Measurements from ENCODE around the gene SNUPN. TPM values are rescaled to one million over a fixed set of nuclear protein-coding genes. Genes with fewer than 3 reads are reported as not detected.
A peak's percentile ranks its signal among the peaks of the same experiment; 100 is the strongest.

Gene SNUPN
- total RNA-seq, 4 donors from 2014 or later = 14.2 to 18.3 (median 15.9) TPM

- peaks cover 28 to 30% of the 10 kb centered on the region in 2 donors for H3K4me1 ChIP-seq
- intact Hi-C loops (cut with DNase I; ENCODE audit: low total_unique reads) (no loop called here), in situ Hi-C loops (cut with MboI; ENCODE audit: low sequenced_read_pairs in 4 of 4) (loop anchor here in 2 of 4 donors (25.0 kb wide), 1 partner anchor 279 kb away; the partner anchor contains the start of gene MAN2C1 (in 2 of the 2))
- no peaks in the 10 kb centered on the region for H3K27me3 ChIP-seq
- ATAC-seq (no peak), DNase-seq (no peak)
- H3K4me3 ChIP-seq = no peak overlapping the region
- TF ChIP-seq POLR2A (IDR thresholded peaks at IDR 0.05) (no peak), CTCF (IDR thresholded peaks at IDR 0.05 in 4 of 5, conservative IDR thresholded peaks at IDR 0.05 in 1 of 5) (no peak)
- no peak overlapping the region for H3K27ac ChIP-seq
- no peaks in the 10 kb centered on the region for H3K9me3 ChIP-seq
- H3K36me3 ChIP-seq = no peaks in the 10 kb centered on the region
These were observed 16.1 kb upstream of the SNUPN start for GRCh38 chr15:75641603-75642002.

GRCh38 chr15:75641179-75641503 lies 15.6 kb upstream of the SNUPN start:
- peak overlapping the region in 1 of 4 donors; percentile 75 for H3K4me3 ChIP-seq
- DNase-seq = no peak
- in situ Hi-C loops (cut with MboI; ENCODE audit: low sequenced_read_pairs in 4 of 4) = loop anchor here in 2 of 4 donors (25.0 kb wide), 1 partner anchor 279 kb away; the partner anchor contains the start of gene MAN2C1 (in 2 of the 2)
- no peaks in the 10 kb centered on the region for H3K9me3 ChIP-seq
- TF ChIP-seq POLR2A (IDR thresholded peaks at IDR 0.05) = no peak
- TF ChIP-seq CTCF (IDR thresholded peaks at IDR 0.05 in 4 of 5, conservative IDR thresholded peaks at IDR 0.05 in 1 of 5) = no peak
- H3K27ac ChIP-seq = peak overlapping the region; percentile 87 to 95 (median 92)
- no peak for ATAC-seq
- no peaks in the 10 kb centered on the region for H3K27me3 ChIP-seq
- intact Hi-C loops (cut with DNase I; ENCODE audit: low total_unique reads) = no loop called here
- peaks cover 26 to 28% of the 10 kb centered on the region in 2 donors for H3K4me1 ChIP-seq
- H3K36me3 ChIP-seq = no peaks in the 10 kb centered on the region

GRCh38 chr15:75640483-75641178 lies 15.1 kb upstream of the SNUPN start:
- Histone ChIP-seq H3K4me1 (peaks cover 26 to 28% of the 10 kb centered on the region in 2 donors), H3K27ac (peak overlapping the region; percentile 87 to 95 (median 92)), H3K9me3 (no peaks in the 10 kb centered on the region), H3K27me3 (no peaks in the 10 kb centered on the region), H3K4me3 (peak overlapping the region; percentile 75 to 97 (median 82)), H3K36me3 (no peaks in the 10 kb centered on the region)
- in situ Hi-C loops (cut with MboI; ENCODE audit: low sequenced_read_pairs in 4 of 4) = loop anchor here in 2 of 4 donors (25.0 kb wide), 1 partner anchor 278 kb away; the partner anchor contains the start of gene MAN2C1 (in 2 of the 2)
- peak in 1 of 2 donors; percentile 23 for DNase-seq
- TF ChIP-seq CTCF (IDR thresholded peaks at IDR 0.05 in 4 of 5, conservative IDR thresholded peaks at IDR 0.05 in 1 of 5) (peak in 1 of 5 experiments; percentile 15), POLR2A (IDR thresholded peaks at IDR 0.05) (no peak)
- peak; percentile 11 to 37 for ATAC-seq
- intact Hi-C loops (cut with DNase I; ENCODE audit: low total_unique reads) = loop anchor here (1.0 kb wide), 3 partner anchors 15 to 272 kb away; partner anchors contain the start of genes MAN2C1 and SNUPN

- DNase-seq (peak; percentile 95 to 97), ATAC-seq (peak; percentile 90 to 92)
- H3K27me3 ChIP-seq = no peaks in the 10 kb centered on the region
- H3K4me1 ChIP-seq = peaks cover 26 to 28% of the 10 kb centered on the region in 2 donors
- H3K27ac ChIP-seq = peak within 1 kb of the TSS; percentile 87 to 95 (median 92)
- H3K36me3 ChIP-seq = no peaks in the 10 kb centered on the region
- peak within 1 kb of the TSS; percentile 75 to 97 (median 82) for H3K4me3 ChIP-seq
- no peaks in the 10 kb centered on the region for H3K9me3 ChIP-seq
- intact Hi-C loops (cut with DNase I; ENCODE audit: low total_unique reads) (loop anchor here (1.0 to 10.0 kb wide), 5 partner anchors 15 to 272 kb away; partner anchors contain the start of genes MAN2C1 and SNUPN), in situ Hi-C loops (cut with MboI; ENCODE audit: low sequenced_read_pairs in 4 of 4) (loop anchor here in 3 of 4 donors (5.0 to 25.0 kb wide), 2 partner anchors 37 to 278 kb away; partner anchors contain the start of gene MAN2C1 (in 2 of the 3))
- TF ChIP-seq POLR2A (IDR thresholded peaks at IDR 0.05) (peak; percentile 89 to 94), CTCF (IDR thresholded peaks at IDR 0.05 in 4 of 5, conservative IDR thresholded peaks at IDR 0.05 in 1 of 5) (peak in 1 of 5 experiments; percentile 26)
These were observed 14.4 kb upstream of the SNUPN start, which contains the start of gene IMP3 for GRCh38 chr15:75639709-75640482. Gene IMP3, minus strand, starts transcription at chr15:75640224. Its CDS starts 56 bp downstream, at chr15:75640168.

Measured in gastrocnemius medialis (tissue), 4 donors.